Natural killer cell (primary cell): ENCODE data around the gene LMNTD2. TPM values are rescaled to one million over a fixed set of nuclear protein-coding genes. Genes with fewer than 3 reads are reported as not detected.

Source experiments
- ATAC-seq, 3 donors: fragments of 150-1000 bp in 2 of 3; fragments of 200-7000 bp in 1 of 3; cut with Tn5 transposase; 1 replicate in 1 of 3; 2 replicates in 2 of 3; pipeline ENCODE4 v1.10.0; 2021; ENCODE audit warnings: mild to moderate bottlenecking in 2 of 3, moderate library complexity in 2 of 3
- DNase-seq, 2 donors: peaks; one replicate each; pipeline versions ENCODE4 v3.0.0 to v3.0.0-alpha.2; 2013 to 2021; ENCODE audit warnings: mixed read lengths in 1 of 2
- H3K27ac ChIP-seq: one replicate; pipeline ENCODE4 v1.5.1; 2013; ENCODE audit warnings: mild to moderate bottlenecking, low read length
- H3K27me3 ChIP-seq: one replicate; pipeline ENCODE4 v1.6.1; 2013; ENCODE audit warnings: low read length; ENCODE audit not compliant: control insufficient read depth, insufficient read depth
- H3K36me3 ChIP-seq: one replicate; pipeline ENCODE4 v1.6.1; 2013; ENCODE audit warnings: low read length; ENCODE audit not compliant: control insufficient read depth, insufficient read depth
- H3K4me1 ChIP-seq: one replicate; pipeline ENCODE4 v1.6.1; 2013; ENCODE audit warnings: low read length; ENCODE audit not compliant: control insufficient read depth, insufficient read depth
- H3K4me3 ChIP-seq: one replicate; pipeline ENCODE4 v1.5.1; 2013; ENCODE audit warnings: low read length
- H3K9me3 ChIP-seq: one replicate; pipeline ENCODE4 v1.6.1; 2013; ENCODE audit warnings: low read length; ENCODE audit not compliant: control insufficient read depth, insufficient read depth
- H3K27ac Mint-ChIP-seq, 2 donors: one replicate each; pipeline ENCODE4 v1.8.0; 2022; ENCODE audit warnings: mild to moderate bottlenecking in 2 of 2, mixed read lengths in 2 of 2, moderate library complexity in 1 of 2
- H3K27me3 Mint-ChIP-seq, 2 donors: one replicate each; pipeline ENCODE4 v1.8.0; 2022; ENCODE audit warnings: low read depth in 2 of 2, mixed read lengths in 2 of 2
- H3K36me3 Mint-ChIP-seq: one replicate; pipeline ENCODE4 v1.8.0; 2022; ENCODE audit warnings: mixed read lengths
- H3K4me1 Mint-ChIP-seq, 2 donors: one replicate each; pipeline ENCODE4 v1.8.0; 2022; ENCODE audit warnings: mixed read lengths in 2 of 2
- H3K4me3 Mint-ChIP-seq: one replicate; pipeline ENCODE4 v1.8.0; 2022; ENCODE audit warnings: mild to moderate bottlenecking, moderate library complexity, mixed read lengths
- H3K9me3 Mint-ChIP-seq, 2 donors: one replicate each; pipeline ENCODE4 v1.8.0; 2022; ENCODE audit warnings: mixed read lengths in 2 of 2
- CTCF ChIP-seq: fragments of 200-600 bp; IDR thresholded peaks from one replicate; pipeline ENCODE4 v1.8.0; 2022; ENCODE audit warnings: antibody characterized with exemption
- WGBS: methylation state at CpG from one replicate; pipeline ENCODE4 v1.1.7; 2013; ENCODE audit warnings: missing lambda C conversion rate; ENCODE audit not compliant: insufficient coverage; 5-methylcytosine and 5-hydroxymethylcytosine counted together
- intact Hi-C: fragments of 100-400 bp; cut with micrococcal nuclease; formaldehyde crosslinking; loops from one replicate; pipeline ENCODE4 v1.14.2; 2022
- total RNA-seq, 4 donors: library from RNA; stranded (reverse); fragments of 120-200 nt in 1 of 4; gene quantifications; one replicate each; pipeline versions ENCODE4 v1.2.3 to v1.2.4, GENCODE V29; 2013 to 2022

The LMNTD2 gene
- total RNA-seq, 3 donors from 2014 or later (not counting 1 experiment from before 2014, with no cell fraction given) = 3.5 to 5.2 (median 5.0) TPM

GRCh38 chr11:548700-549603 is 11.6 kb downstream of the LMNTD2 start:
- H3K4me3 Mint-ChIP-seq = no peak overlapping the region
- H3K36me3 ChIP-seq = no peaks in the 10 kb centered on the region
- DNase-seq (no peak), ATAC-seq (no peak)
- TF ChIP-seq CTCF = no peak
- H3K9me3 ChIP-seq = no peaks in the 10 kb centered on the region
- no peaks in the 10 kb centered on the region for H3K4me1 Mint-ChIP-seq
- WGBS = 86% methylated on average over 32 of the region's 32 CpGs
- peaks cover 0 to 3% of the 10 kb centered on the region in 2 donors for H3K27me3 Mint-ChIP-seq
- no peaks in the 10 kb centered on the region for H3K9me3 Mint-ChIP-seq
- H3K36me3 Mint-ChIP-seq = no peaks in the 10 kb centered on the region
- H3K4me3 ChIP-seq = no peak overlapping the region
- no peaks in the 10 kb centered on the region for H3K27me3 ChIP-seq
- no peak overlapping the region for H3K27ac ChIP-seq
- H3K27ac Mint-ChIP-seq = no peak overlapping the region
- peaks cover 3% of the 10 kb centered on the region for H3K4me1 ChIP-seq
- intact Hi-C loops = no loop called here

GRCh38 chr11:545171-545570 is 15.4 kb downstream of the LMNTD2 start:
- no peaks in the 10 kb centered on the region for H3K36me3 Mint-ChIP-seq
- H3K27me3 ChIP-seq = no peaks in the 10 kb centered on the region
- H3K4me3 Mint-ChIP-seq = no peak overlapping the region
- H3K36me3 ChIP-seq = no peaks in the 10 kb centered on the region
- no peak for ATAC-seq
- no peak overlapping the region for H3K27ac ChIP-seq
- 90% methylated on average over 11 of the region's 11 CpGs for WGBS
- no peaks in the 10 kb centered on the region for H3K4me1 ChIP-seq
- TF ChIP-seq CTCF = no peak
- no peaks in the 10 kb centered on the region for H3K4me1 Mint-ChIP-seq
- no peaks in the 10 kb centered on the region for H3K9me3 ChIP-seq
- intact Hi-C loops = no loop called here
- H3K4me3 ChIP-seq = no peak overlapping the region
- H3K9me3 Mint-ChIP-seq = no peaks in the 10 kb centered on the region
- no peak overlapping the region for H3K27ac Mint-ChIP-seq
- no peaks in the 10 kb centered on the region for H3K27me3 Mint-ChIP-seq
- no peak for DNase-seq

- Mint-ChIP-seq H3K4me3 (no peak overlapping the region), H3K36me3 (no peaks in the 10 kb centered on the region), H3K4me1 (no peaks in the 10 kb centered on the region), H3K9me3 (no peaks in the 10 kb centered on the region), H3K27ac (no peak overlapping the region), H3K27me3 (no peaks in the 10 kb centered on the region)
- H3K36me3 ChIP-seq = no peaks in the 10 kb centered on the region
- no peak overlapping the region for H3K27ac ChIP-seq
- TF ChIP-seq CTCF = no peak
- no peaks in the 10 kb centered on the region for H3K4me1 ChIP-seq
- ATAC-seq (no peak), DNase-seq (no peak)
- WGBS = 80% methylated on average over 5 of the region's 5 CpGs
- no peaks in the 10 kb centered on the region for H3K27me3 ChIP-seq
- H3K9me3 ChIP-seq = no peaks in the 10 kb centered on the region
- intact Hi-C loops = no loop called here
- H3K4me3 ChIP-seq = no peak overlapping the region
Measured at GRCh38 chr11:544817-545166, 15.7 kb downstream of the LMNTD2 start.
